ENCODE data around the gene DOCK11.
"Not testable (repeated sequence)": the region's sequence is repeated elsewhere in the genome, so short reads cannot be mapped to it uniquely, and the experiment has no call there.

The DOCK11 gene

GRCh38 chrX:118706681-118707080, 211.1 kb downstream of the DOCK11 start:
- no peak for DNase-seq

- no peak for DNase-seq
Measured at GRCh38 chrX:118714521-118714920, 218.9 kb downstream of the DOCK11 start.

GRCh38 chrX:118715917-118716316, 220.3 kb downstream of the DOCK11 start:
- not testable (repeated sequence) for DNase-seq

GRCh38 chrX:118716833-118717232, 221.2 kb downstream of the DOCK11 start:
- DNase-seq = not testable (repeated sequence)

- DNase-seq = no peak
Measured at GRCh38 chrX:118717678-118718391, 222.2 kb downstream of the DOCK11 start.

- no peak for DNase-seq
Measured at GRCh38 chrX:118718737-118719136, 223.1 kb downstream of the DOCK11 start.

GRCh38 chrX:118720058-118720707, 224.6 kb downstream of the DOCK11 start:
- no peak for DNase-seq

- DNase-seq = no peak
Measured at GRCh38 chrX:118723376-118723775, 227.8 kb downstream of the DOCK11 start.

- DNase-seq = no peak
Measured at GRCh38 chrX:118724365-118724764, 228.8 kb downstream of the DOCK11 start.

- no peak for DNase-seq
Measured at GRCh38 chrX:118724775-118725174, 229.2 kb downstream of the DOCK11 start.

- DNase-seq = no peak
Measured at GRCh38 chrX:118726396-118726795, 230.8 kb downstream of the DOCK11 start.

GRCh38 chrX:118726887-118727685, 231.5 kb downstream of the DOCK11 start, which contains the start of gene IL13RA1:
Gene IL13RA1 (plus strand): TSS chrX:118727606. CDS start chrX:118727639, 33 bp downstream.
- peak; percentile 29 for DNase-seq

GRCh38 chrX:118727686-118728339, 232.2 kb downstream of the DOCK11 start:
- DNase-seq = peak; percentile 2

- DNase-seq = no peak
Measured at GRCh38 chrX:118729042-118729652, 233.5 kb downstream of the DOCK11 start.

- DNase-seq = no peak
Measured at GRCh38 chrX:118730500-118731247, 235.1 kb downstream of the DOCK11 start.

GRCh38 chrX:118732551-118732950, 236.9 kb downstream of the DOCK11 start:
- DNase-seq = not testable (repeated sequence)

GRCh38 chrX:118734909-118735308, 239.3 kb downstream of the DOCK11 start:
- no peak for DNase-seq

Data from CD4-positive, alpha-beta T cell treated with Interleukin-6 for 4 hours (primary cell).